ENCODE measurements around the gene SYNC.
A peak's percentile ranks its signal among the peaks of the same experiment; 100 is the strongest.

The SYNC gene

DNA sequence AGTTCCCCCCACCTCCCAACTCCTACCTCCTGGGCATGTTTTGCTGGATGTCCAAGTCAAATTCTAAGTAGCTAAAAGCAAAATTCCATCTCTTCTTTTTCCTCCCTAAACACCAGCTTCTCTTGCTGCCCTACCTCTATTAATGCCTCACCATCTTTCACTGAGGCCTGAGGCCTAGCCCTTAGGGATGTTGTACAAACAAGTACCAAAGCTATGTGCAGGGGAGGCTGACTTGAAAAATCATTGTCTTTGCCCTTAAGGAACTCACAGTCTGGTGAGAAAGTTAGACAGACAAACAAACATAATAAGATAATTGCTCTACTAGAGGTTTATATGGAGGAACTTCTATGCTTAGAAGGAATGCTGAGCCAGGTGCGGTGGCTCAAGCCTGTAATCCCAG, 25.3 kb upstream of the SYNC start:
- Histone ChIP-seq H3K4me3 (ENCODE audit: low read depth, low read length) (no peak overlapping the region), H3K9me3 (no peaks in the 10 kb centered on the region), H3K36me3 (no peaks in the 10 kb centered on the region), H3K27me3 (no peaks in the 10 kb centered on the region), H3K4me1 (no peaks in the 10 kb centered on the region)
- TF ChIP-seq CTCF (IDR thresholded peaks at IDR 0.05; ENCODE audit: low read depth, low read length), result no peak
- no peak for DNase-seq

DNA sequence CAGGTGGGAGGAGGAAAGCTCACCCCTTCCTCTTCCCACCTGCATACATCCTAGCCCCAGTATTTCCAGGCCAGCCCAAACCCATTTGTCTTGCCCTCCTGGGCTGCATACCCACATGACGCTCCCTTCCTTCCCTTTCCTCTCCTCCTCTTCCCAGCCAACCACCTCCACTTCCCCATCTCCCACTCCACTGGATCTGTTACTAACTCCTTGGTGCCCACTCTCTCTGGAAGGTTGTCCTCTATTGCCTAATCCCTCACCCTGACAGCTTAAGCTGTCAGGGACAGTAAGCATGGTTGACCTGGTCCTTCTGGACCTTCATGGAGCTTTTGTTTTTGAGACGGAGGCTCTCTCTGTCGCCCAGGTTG, 23.0 kb upstream of the SYNC start:
- no peaks in the 10 kb centered on the region for H3K9me3 ChIP-seq
- no peaks in the 10 kb centered on the region for H3K27me3 ChIP-seq
- DNase-seq, result no peak
- H3K4me3 ChIP-seq (ENCODE audit: low read depth, low read length), result no peak overlapping the region
- no peaks in the 10 kb centered on the region for H3K36me3 ChIP-seq
- no peaks in the 10 kb centered on the region for H3K4me1 ChIP-seq
- no peak for TF ChIP-seq CTCF (IDR thresholded peaks at IDR 0.05; ENCODE audit: low read depth, low read length)

- TF ChIP-seq CTCF (IDR thresholded peaks at IDR 0.05; ENCODE audit: low read depth, low read length), result no peak
- Histone ChIP-seq H3K27me3 (no peaks in the 10 kb centered on the region), H3K36me3 (no peaks in the 10 kb centered on the region), H3K4me3 (ENCODE audit: low read depth, low read length) (no peak overlapping the region), H3K4me1 (no peaks in the 10 kb centered on the region), H3K9me3 (no peaks in the 10 kb centered on the region)
- DNase-seq, result peak; percentile 51
These were observed 22.4 kb upstream of the SYNC start for GRCh38 chr1:32724678-32725614.

DNA sequence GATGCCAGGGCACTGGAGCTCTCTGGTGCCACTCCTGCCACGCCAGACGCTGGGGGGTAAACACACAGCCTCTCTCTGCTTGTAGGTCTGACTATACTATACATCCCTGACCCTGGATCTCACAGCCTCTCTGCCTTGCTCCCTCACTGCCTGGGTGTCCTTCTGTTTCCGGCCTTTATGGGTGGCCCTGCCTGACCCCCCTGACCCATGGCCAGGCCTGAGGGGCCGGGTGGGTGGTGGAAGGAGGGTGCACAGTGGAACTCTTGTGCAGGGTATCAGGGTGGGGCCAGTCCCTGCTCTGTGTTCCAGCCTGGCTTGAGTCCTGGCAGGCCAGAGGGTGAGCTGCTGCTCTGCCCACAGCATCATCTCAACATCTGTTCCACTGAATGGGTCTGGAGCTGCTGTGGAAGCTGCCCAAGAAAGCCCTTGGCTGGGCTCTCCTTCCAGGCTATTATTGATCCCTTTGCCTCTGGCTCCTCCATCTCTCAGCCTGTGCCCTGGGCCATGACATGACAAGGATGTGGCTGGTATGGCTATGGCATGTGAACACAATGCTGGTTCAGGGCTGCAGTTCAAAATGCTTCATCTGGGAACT, 17.2 kb upstream of the SYNC start:
- H3K36me3 ChIP-seq, result no peaks in the 10 kb centered on the region
- no peaks in the 10 kb centered on the region; the same call in 1 of the 2 replicates for H3K4me1 ChIP-seq
- no peaks in the 10 kb centered on the region for H3K27me3 ChIP-seq
- no peak overlapping the region for H3K4me3 ChIP-seq (ENCODE audit: low read depth, low read length)
- no peak for DNase-seq
- H3K9me3 ChIP-seq, result no peaks in the 10 kb centered on the region
- TF ChIP-seq CTCF (IDR thresholded peaks at IDR 0.05; ENCODE audit: low read depth, low read length), result no peak

- no peaks in the 10 kb centered on the region for H3K36me3 ChIP-seq
- no peak for DNase-seq
- no peaks in the 10 kb centered on the region for H3K9me3 ChIP-seq
- TF ChIP-seq CTCF (IDR thresholded peaks at IDR 0.05; ENCODE audit: low read depth, low read length), result no peak
- H3K4me1 ChIP-seq, result no peaks in the 10 kb centered on the region; the same call in 1 of the 2 replicates
- no peaks in the 10 kb centered on the region for H3K27me3 ChIP-seq
- H3K4me3 ChIP-seq (ENCODE audit: low read depth, low read length), result no peak overlapping the region
These were observed 16.0 kb upstream of the SYNC start for GRCh38 chr1:32718527-32718926.

GRCh38 chr1:32718036-32718435, 15.5 kb upstream of the SYNC start:
- Histone ChIP-seq H3K4me3 (ENCODE audit: low read depth, low read length) (no peak overlapping the region), H3K27me3 (no peaks in the 10 kb centered on the region), H3K9me3 (no peaks in the 10 kb centered on the region), H3K36me3 (no peaks in the 10 kb centered on the region), H3K4me1 (no peaks in the 10 kb centered on the region; the same call in 1 of the 2 replicates)
- no peak for TF ChIP-seq CTCF (IDR thresholded peaks at IDR 0.05; ENCODE audit: low read depth, low read length)
- no peak for DNase-seq

Data from BE2C (cell line).